ENCODE measurements around the gene MAGEH1.

Gene MAGEH1

DNA sequence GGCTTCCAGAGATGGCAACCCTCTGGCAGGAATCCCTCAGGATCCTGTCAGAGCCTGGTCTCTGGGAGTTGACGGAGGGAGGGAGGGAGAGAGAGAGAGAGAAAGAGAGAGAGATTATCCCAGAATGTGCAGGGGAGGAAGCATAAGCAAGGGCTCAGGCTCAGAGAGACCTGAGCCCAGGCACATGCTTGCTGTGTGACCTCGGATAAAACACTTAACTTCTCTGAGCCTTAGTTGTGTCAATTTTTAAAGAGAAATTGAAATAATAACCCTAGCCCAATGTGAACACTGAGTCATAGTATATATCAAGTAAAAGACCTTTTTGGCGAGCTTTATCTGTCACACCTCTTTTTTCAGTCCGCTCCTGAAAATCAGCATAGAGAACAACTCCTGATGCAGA, 38.2 kb downstream of the MAGEH1 start:
- no peak for DNase-seq (ENCODE audit: low read depth in 2 of 2, low spot score in 1 of 2)

DNA sequence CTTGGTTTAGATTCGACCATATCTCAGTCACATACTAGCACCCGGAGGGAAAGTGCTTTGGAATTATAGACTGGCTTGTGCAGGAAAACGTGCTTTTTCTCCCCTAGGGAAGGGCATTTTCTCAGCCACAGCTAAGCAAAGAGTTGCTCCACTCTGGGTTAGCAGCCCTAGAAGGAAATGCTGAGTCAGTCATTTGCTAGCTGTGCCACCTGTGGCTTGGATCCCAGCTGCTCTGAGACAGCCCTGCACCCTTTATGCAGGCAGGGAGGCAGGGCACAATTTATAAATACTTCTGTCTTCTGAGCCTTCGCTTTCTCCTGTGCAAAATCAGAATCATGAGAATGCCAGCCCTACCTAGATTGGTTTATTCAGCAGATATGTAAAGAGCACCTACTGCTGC, 39.0 kb downstream of the MAGEH1 start:
- DNase-seq (ENCODE audit: low read depth in 2 of 2, low spot score in 1 of 2): no peak

Data from stimulated activated CD8-positive, alpha-beta memory T cell treated with anti-CD3 and anti-CD28 coated beads, Interleukin-4, amount 100 ng/mL, for 1 hour (primary cell).